ENCODE results near the gene ACVR1.
"Not testable (repeated sequence)": the region's sequence is repeated elsewhere in the genome, so short reads cannot be mapped to it uniquely, and the experiment has no call there.

ACVR1 gene

GRCh38 chr2:157747695-157748370 is 128.3 kb downstream of the ACVR1 start:
- DNase-seq, result no peak

GRCh38 chr2:157747280-157747679 is 128.8 kb downstream of the ACVR1 start:
- DNase-seq, result no peak

- no peak for DNase-seq
Observed at GRCh38 chr2:157746234-157746950, 129.7 kb downstream of the ACVR1 start.

- no peak for DNase-seq
Observed at GRCh38 chr2:157744571-157745076, 131.5 kb downstream of the ACVR1 start.

- no peak for DNase-seq
Observed at GRCh38 chr2:157743051-157743450, 133.1 kb downstream of the ACVR1 start.

- no peak for DNase-seq
Observed at GRCh38 chr2:157741819-157742484, 134.2 kb downstream of the ACVR1 start.

GRCh38 chr2:157737656-157738055 is 138.5 kb downstream of the ACVR1 start:
- no peak for DNase-seq

GRCh38 chr2:157735532-157735931 is 140.6 kb downstream of the ACVR1 start:
- DNase-seq, result no peak

GRCh38 chr2:157733263-157733662 is 142.9 kb downstream of the ACVR1 start:
- no peak for DNase-seq

GRCh38 chr2:157732596-157732995 is 143.5 kb downstream of the ACVR1 start:
- DNase-seq, result no peak

- no peak for DNase-seq
Observed at GRCh38 chr2:157727693-157728092, 148.4 kb downstream of the ACVR1 start.

GRCh38 chr2:157726946-157727345 is 149.2 kb downstream of the ACVR1 start:
- DNase-seq, result no peak

- DNase-seq, result no peak
Observed at GRCh38 chr2:157725846-157726245, 150.3 kb downstream of the ACVR1 start.

- DNase-seq, result no peak
Observed at GRCh38 chr2:157722580-157723234, 153.4 kb downstream of the ACVR1 start.

- no peak for DNase-seq
Observed at GRCh38 chr2:157720504-157720903, 155.6 kb downstream of the ACVR1 start.

- not testable (repeated sequence) for DNase-seq
Observed at GRCh38 chr2:157704653-157705052, 171.5 kb downstream of the ACVR1 start.

- DNase-seq, result not testable (repeated sequence)
Observed at GRCh38 chr2:157704148-157704547, 172.0 kb downstream of the ACVR1 start.

GRCh38 chr2:157699806-157700205 is 176.3 kb downstream of the ACVR1 start:
- no peak for DNase-seq

- no peak for DNase-seq
Observed at GRCh38 chr2:157699009-157699408, 177.1 kb downstream of the ACVR1 start.

GRCh38 chr2:157698430-157698829 is 177.7 kb downstream of the ACVR1 start:
- DNase-seq, result no peak

GRCh38 chr2:157696036-157696435 is 180.1 kb downstream of the ACVR1 start:
- DNase-seq, result no peak

GRCh38 chr2:157692768-157693167 is 183.4 kb downstream of the ACVR1 start:
- no peak for DNase-seq

- no peak for DNase-seq
Observed at GRCh38 chr2:157691695-157692094, 184.4 kb downstream of the ACVR1 start.

All from GDM1 (cell line).